ENCODE data around the gene RIMS1. TPM values are rescaled to one million over a fixed set of nuclear protein-coding genes. Genes with fewer than 3 reads are reported as not detected.

The RIMS1 gene
- total and polyA plus RNA-seq, 9 of the 15 experiments (the other 6 are each of a cell fraction or from before 2014, with no cell fraction given): not detected

GRCh38 chr6:72064399-72064975 is 178.1 kb downstream of the RIMS1 start:
- BruUV-seq (replicated peaks): no TSS peak
- no peaks in the 10 kb centered on the region for H3K27me3 ChIP-seq (ENCODE audit: control insufficient read depth in 2 of 2, insufficient read depth in 2 of 2, low read length in 2 of 2)
- H3K4me3 ChIP-seq: no peak overlapping the region
- ChIA-PET POLR2A (no interaction called here), CTCF (ENCODE audit: low intra/inter-chr PET ratio) (no interaction called here)
- no peak overlapping the region for H3K27ac ChIP-seq (ENCODE audit: extremely low read depth, low read depth, low read length)
- 1% methylated on average over 7 of the region's 7 CpGs for WGBS (ENCODE audit: insufficient coverage, low coverage, missing lambda C conversion rate)
- intact Hi-C loops (cut with micrococcal nuclease): no loop called here
- no peaks in the 10 kb centered on the region for H3K79me2 ChIP-seq (ENCODE audit: control insufficient read depth, insufficient read depth, low read length)
- TF ChIP-seq FOXA1 (IDR thresholded peaks at IDR 0.05; ENCODE audit: borderline replicate concordance) (no peak), GATAD2B (IDR thresholded peaks at IDR 0.05; ENCODE audit: borderline replicate concordance) (no peak), CBFB (CRISPR knock-in tag; IDR thresholded peaks at IDR 0.05) (no peak), EP300 (IDR thresholded peaks at IDR 0.05; ENCODE audit: low read length) (no peak), ETS2 (tag; IDR thresholded peaks at IDR 0.05; ENCODE audit: borderline replicate concordance, poor library complexity, severe bottlenecking) (no peak), TRIM28 (IDR thresholded peaks at IDR 0.05) (no peak), HMG20B (CRISPR knock-in tag; IDR thresholded peaks at IDR 0.05) (no peak), HDAC8 (tag; IDR thresholded peaks at IDR 0.05) (no peak), ESRRA (IDR thresholded peaks at IDR 0.05; ENCODE audit: borderline replicate concordance, low read depth) (no peak), ATF1 (CRISPR knock-in tag; IDR thresholded peaks at IDR 0.05) (no peak), ATF1 (tag; IDR thresholded peaks at IDR 0.05) (no peak), ZNF408 (CRISPR knock-in tag; IDR thresholded peaks at IDR 0.05; ENCODE audit: low read depth) (no peak)
- no peaks in the 10 kb centered on the region for H3K9me1 ChIP-seq (ENCODE audit: control insufficient read depth, insufficient read depth, low read length)
- DNase-seq (ENCODE audit: extremely low read depth in 1 of 4, low spot score in 3 of 4): no peak
- H3K4me1 ChIP-seq (replicated peaks in 1 of 2; ENCODE audit: control insufficient read depth in 2 of 2, insufficient read depth in 2 of 2, low read length in 2 of 2): no peaks in the 10 kb centered on the region
- H3K9ac ChIP-seq (ENCODE audit: insufficient read depth in 1 of 2, low read depth in 2 of 2, low read length in 2 of 2): no peak overlapping the region
- ATAC-seq: no peak
- in situ Hi-C loops (cut with MboI): no loop called here
- no peak for FAIRE-seq
- no peaks in the 10 kb centered on the region for H3K36me3 ChIP-seq (ENCODE audit: control insufficient read depth, insufficient read depth, low read length)
- no peak overlapping the region for H2AFZ ChIP-seq (ENCODE audit: low read depth, low read length)
- no peaks in the 10 kb centered on the region for H4K20me1 ChIP-seq (replicated peaks; ENCODE audit: control insufficient read depth, insufficient read depth, low read length)
- H3K4me2 ChIP-seq (ENCODE audit: insufficient read depth, low read length): no peak overlapping the region
- H3K9me3 ChIP-seq (replicated peaks; ENCODE audit: control insufficient read depth, insufficient read depth, low read depth, low read length): no peaks in the 10 kb centered on the region
